ENCODE results near the gene WNT3.

Gene WNT3

DNA sequence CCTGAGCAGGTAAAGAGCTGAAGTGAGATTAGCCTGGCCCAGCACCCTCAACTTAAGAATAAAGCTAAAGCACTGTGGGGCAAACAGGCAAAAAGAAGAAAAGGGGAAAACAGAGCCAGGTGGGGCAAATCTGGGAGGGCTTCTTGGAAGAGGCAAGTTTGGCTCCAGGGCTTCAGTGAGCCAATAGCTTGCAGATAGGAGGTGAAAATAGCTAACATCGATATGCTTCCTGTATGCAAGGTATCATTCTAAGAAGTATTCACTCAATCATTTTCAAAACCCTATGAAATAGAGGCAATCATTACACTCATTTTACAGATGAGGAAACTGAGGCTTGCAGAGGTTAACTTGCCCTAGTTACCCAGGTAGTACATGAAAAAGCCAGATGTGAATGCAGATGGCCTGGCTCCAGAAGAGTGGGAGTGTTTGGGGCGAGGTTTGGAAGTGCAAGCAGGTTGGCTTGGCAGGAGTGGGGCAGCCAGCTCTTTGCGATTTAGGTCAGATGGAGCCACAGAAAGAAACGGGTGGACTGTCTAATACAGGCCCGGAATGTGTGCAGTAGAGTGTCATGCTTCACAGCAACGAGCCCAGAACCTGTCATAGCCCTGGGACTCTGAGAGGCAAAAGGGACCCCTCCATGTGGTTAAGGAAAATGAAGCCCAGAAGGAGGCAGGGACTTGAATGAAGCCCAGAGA is 5.7 kb downstream of the WNT3 start:
- H3K27ac ChIP-seq (ENCODE audit: low read depth, low read length): no peak overlapping the region
- H3K27me3 ChIP-seq (ENCODE audit: control insufficient read depth, insufficient read depth, low read length): peaks cover 23% of the 10 kb centered on the region
- H3K4me3 ChIP-seq (ENCODE audit: low read depth, low read length): no peak overlapping the region
- no peaks in the 10 kb centered on the region for H3K9me3 ChIP-seq (ENCODE audit: control insufficient read depth, insufficient read depth, low read depth, low read length)
- peaks cover 3% of the 10 kb centered on the region; the same call in 1 of the 2 replicates for H3K36me3 ChIP-seq (ENCODE audit: control insufficient read depth, insufficient read depth, low read length)
- peaks cover 78% of the 10 kb centered on the region for H3K4me1 ChIP-seq (ENCODE audit: control insufficient read depth, insufficient read depth, low read length)
- no peak overlapping the region for H3K9ac ChIP-seq (ENCODE audit: low read length)

DNA sequence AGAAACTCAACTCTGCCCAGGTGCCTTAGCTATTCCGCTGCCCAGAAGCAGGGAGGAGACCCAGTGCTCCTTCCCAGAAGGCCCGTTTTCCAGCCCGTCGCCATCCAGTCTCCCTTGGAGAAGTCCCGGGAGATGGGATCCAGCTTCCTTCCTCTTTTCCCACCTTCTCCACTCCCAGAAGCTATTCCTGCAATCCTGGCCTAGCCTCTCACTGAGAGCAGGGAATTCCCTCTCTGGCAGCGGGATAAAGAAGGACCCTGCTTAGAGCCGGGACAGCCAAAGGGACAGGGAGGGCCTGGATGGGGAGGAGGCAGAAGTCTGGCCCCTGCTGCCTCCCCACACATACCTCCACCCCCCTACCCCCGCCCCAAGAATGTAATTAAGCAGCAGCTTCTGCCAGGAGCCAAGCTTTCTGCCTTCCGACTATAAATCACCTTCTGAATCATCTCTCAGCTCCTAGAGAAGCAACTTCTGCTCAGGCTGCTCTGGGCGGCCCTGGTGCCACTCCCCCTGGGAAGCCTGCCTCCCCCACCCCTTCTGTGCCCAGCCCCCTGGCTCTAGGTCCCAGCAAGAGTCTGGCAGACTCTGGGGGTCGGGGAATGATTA is 6.4 kb downstream of the WNT3 start:
- Histone ChIP-seq H3K4me3 (ENCODE audit: low read depth, low read length) (no peak overlapping the region), H3K9me3 (ENCODE audit: control insufficient read depth, insufficient read depth, low read depth, low read length) (no peaks in the 10 kb centered on the region), H3K9ac (ENCODE audit: low read length) (no peak overlapping the region), H3K36me3 (ENCODE audit: control insufficient read depth, insufficient read depth, low read length) (peaks cover 3% of the 10 kb centered on the region; the same call in 1 of the 2 replicates), H3K4me1 (ENCODE audit: control insufficient read depth, insufficient read depth, low read length) (peaks cover 76% of the 10 kb centered on the region), H3K27ac (ENCODE audit: low read depth, low read length) (no peak overlapping the region), H3K27me3 (ENCODE audit: control insufficient read depth, insufficient read depth, low read length) (peaks cover 16% of the 10 kb centered on the region; the same call in 1 of the 2 replicates)

DNA sequence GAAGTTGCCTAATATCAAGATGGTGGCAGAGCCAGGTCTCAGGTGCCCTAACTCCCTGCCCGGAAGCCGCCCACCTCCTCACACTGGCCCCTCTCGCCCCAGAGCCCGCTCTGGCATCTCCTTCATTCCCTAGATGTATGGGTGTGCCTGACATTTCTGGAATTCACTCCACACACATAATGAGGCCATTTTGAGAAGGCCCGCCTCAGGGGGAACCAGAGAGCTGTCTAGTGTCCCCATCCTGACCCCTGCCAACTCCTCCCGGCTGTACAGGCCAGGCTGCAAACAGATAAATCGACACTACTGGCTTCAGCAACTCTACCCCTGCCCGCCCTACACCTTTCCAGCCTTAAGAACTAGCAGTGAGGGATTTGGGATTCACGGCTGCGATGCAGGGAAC is 7.7 kb downstream of the WNT3 start:
- Histone ChIP-seq H3K9me3 (ENCODE audit: control insufficient read depth, insufficient read depth, low read depth, low read length) (no peaks in the 10 kb centered on the region), H3K27ac (ENCODE audit: low read depth, low read length) (no peak overlapping the region), H3K36me3 (ENCODE audit: control insufficient read depth, insufficient read depth, low read length) (peaks cover 14% of the 10 kb centered on the region; the same call in 1 of the 2 replicates), H3K27me3 (ENCODE audit: control insufficient read depth, insufficient read depth, low read length) (peaks cover 4% of the 10 kb centered on the region; the same call in 1 of the 2 replicates), H3K4me1 (ENCODE audit: control insufficient read depth, insufficient read depth, low read length) (peaks cover 63% of the 10 kb centered on the region), H3K4me3 (ENCODE audit: low read depth, low read length) (no peak overlapping the region), H3K9ac (ENCODE audit: low read length) (no peak overlapping the region)

GRCh38 chr17:46809110-46809571 is 9.4 kb downstream of the WNT3 start:
- Histone ChIP-seq H3K4me3 (ENCODE audit: low read depth, low read length) (no peak overlapping the region), H3K4me1 (ENCODE audit: control insufficient read depth, insufficient read depth, low read length) (peaks cover 46% of the 10 kb centered on the region), H3K27ac (ENCODE audit: low read depth, low read length) (no peak overlapping the region), H3K9me3 (ENCODE audit: control insufficient read depth, insufficient read depth, low read depth, low read length) (no peaks in the 10 kb centered on the region), H3K27me3 (ENCODE audit: control insufficient read depth, insufficient read depth, low read length) (no peaks in the 10 kb centered on the region), H3K9ac (ENCODE audit: low read length) (no peak overlapping the region), H3K36me3 (ENCODE audit: control insufficient read depth, insufficient read depth, low read length) (peaks cover 18% of the 10 kb centered on the region; the same call in 1 of the 2 replicates)

- Histone ChIP-seq H3K36me3 (ENCODE audit: control insufficient read depth, insufficient read depth, low read length) (peaks cover 21% of the 10 kb centered on the region; the same call in 1 of the 2 replicates), H3K9me3 (ENCODE audit: control insufficient read depth, insufficient read depth, low read depth, low read length) (no peaks in the 10 kb centered on the region), H3K27ac (ENCODE audit: low read depth, low read length) (no peak overlapping the region), H3K4me1 (ENCODE audit: control insufficient read depth, insufficient read depth, low read length) (peaks cover 15% of the 10 kb centered on the region), H3K9ac (ENCODE audit: low read length) (no peak overlapping the region), H3K27me3 (ENCODE audit: control insufficient read depth, insufficient read depth, low read length) (no peaks in the 10 kb centered on the region), H3K4me3 (ENCODE audit: low read depth, low read length) (no peak overlapping the region)
Measured at GRCh38 chr17:46805771-46806170, 12.7 kb downstream of the WNT3 start.

DNA sequence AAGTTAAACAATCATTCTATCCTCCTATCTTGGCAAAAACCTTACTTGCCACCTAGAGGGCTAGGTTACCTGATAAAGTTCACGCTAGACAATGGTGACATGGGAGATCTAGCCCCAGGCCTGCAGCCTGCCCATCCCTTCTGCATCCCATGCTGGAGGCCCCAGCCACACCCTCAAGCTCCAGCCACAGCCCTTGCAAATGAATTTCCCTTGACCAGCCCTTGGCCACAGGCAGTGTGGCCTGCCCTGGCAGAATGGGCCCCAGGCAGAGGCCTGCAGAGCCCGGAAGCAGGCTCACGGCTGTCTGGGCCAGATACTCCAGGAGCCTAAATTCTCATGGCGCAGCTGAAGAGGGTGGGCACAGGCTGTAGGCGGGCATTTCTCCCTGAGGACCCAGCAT is 14.9 kb downstream of the WNT3 start:
- H3K9ac ChIP-seq (ENCODE audit: low read length): no peak overlapping the region
- no peak overlapping the region for H3K4me3 ChIP-seq (ENCODE audit: low read depth, low read length)
- H3K27me3 ChIP-seq (ENCODE audit: control insufficient read depth, insufficient read depth, low read length): no peaks in the 10 kb centered on the region
- H3K9me3 ChIP-seq (ENCODE audit: control insufficient read depth, insufficient read depth, low read depth, low read length): no peaks in the 10 kb centered on the region
- no peaks in the 10 kb centered on the region; the same call in 1 of the 2 replicates for H3K4me1 ChIP-seq (ENCODE audit: control insufficient read depth, insufficient read depth, low read length)
- H3K36me3 ChIP-seq (ENCODE audit: control insufficient read depth, insufficient read depth, low read length): peaks cover 27% of the 10 kb centered on the region; the same call in 1 of the 2 replicates
- no peak overlapping the region for H3K27ac ChIP-seq (ENCODE audit: low read depth, low read length)

DNA sequence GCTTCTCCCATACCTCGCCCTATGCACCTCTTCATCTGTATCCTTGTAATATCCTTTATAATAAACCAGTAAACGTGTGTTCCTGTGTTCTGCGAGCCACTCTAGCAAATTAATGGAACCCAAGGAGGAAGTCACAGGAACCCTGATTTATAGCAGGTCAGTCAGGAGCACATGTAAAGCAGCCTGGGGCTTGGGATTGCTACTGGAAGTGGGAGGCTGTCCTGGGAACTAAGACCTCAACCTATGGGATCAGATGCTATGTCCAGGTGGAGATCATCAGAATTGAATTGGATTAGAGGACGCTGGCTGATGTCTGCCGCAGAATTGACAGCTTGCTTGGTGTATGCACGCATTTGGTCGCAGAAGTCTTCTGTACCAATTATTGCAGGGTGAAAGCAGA is 15.7 kb downstream of the WNT3 start:
- Histone ChIP-seq H3K36me3 (ENCODE audit: control insufficient read depth, insufficient read depth, low read length) (peaks cover 27% of the 10 kb centered on the region; the same call in 1 of the 2 replicates), H3K9me3 (ENCODE audit: control insufficient read depth, insufficient read depth, low read depth, low read length) (no peaks in the 10 kb centered on the region), H3K27me3 (ENCODE audit: control insufficient read depth, insufficient read depth, low read length) (no peaks in the 10 kb centered on the region), H3K9ac (ENCODE audit: low read length) (no peak overlapping the region), H3K27ac (ENCODE audit: low read depth, low read length) (no peak overlapping the region), H3K4me1 (ENCODE audit: control insufficient read depth, insufficient read depth, low read length) (no peaks in the 10 kb centered on the region), H3K4me3 (ENCODE audit: low read depth, low read length) (no peak overlapping the region)

GRCh38 chr17:46800573-46800972 is 17.9 kb downstream of the WNT3 start:
- Histone ChIP-seq H3K36me3 (ENCODE audit: control insufficient read depth, insufficient read depth, low read length) (peaks cover 13% of the 10 kb centered on the region; the same call in 1 of the 2 replicates), H3K27ac (ENCODE audit: low read depth, low read length) (no peak overlapping the region), H3K9me3 (ENCODE audit: control insufficient read depth, insufficient read depth, low read depth, low read length) (no peaks in the 10 kb centered on the region), H3K9ac (ENCODE audit: low read length) (no peak overlapping the region), H3K4me1 (ENCODE audit: control insufficient read depth, insufficient read depth, low read length) (peaks cover 13% of the 10 kb centered on the region), H3K4me3 (ENCODE audit: low read depth, low read length) (no peak overlapping the region), H3K27me3 (ENCODE audit: control insufficient read depth, insufficient read depth, low read length) (no peaks in the 10 kb centered on the region)

DNA sequence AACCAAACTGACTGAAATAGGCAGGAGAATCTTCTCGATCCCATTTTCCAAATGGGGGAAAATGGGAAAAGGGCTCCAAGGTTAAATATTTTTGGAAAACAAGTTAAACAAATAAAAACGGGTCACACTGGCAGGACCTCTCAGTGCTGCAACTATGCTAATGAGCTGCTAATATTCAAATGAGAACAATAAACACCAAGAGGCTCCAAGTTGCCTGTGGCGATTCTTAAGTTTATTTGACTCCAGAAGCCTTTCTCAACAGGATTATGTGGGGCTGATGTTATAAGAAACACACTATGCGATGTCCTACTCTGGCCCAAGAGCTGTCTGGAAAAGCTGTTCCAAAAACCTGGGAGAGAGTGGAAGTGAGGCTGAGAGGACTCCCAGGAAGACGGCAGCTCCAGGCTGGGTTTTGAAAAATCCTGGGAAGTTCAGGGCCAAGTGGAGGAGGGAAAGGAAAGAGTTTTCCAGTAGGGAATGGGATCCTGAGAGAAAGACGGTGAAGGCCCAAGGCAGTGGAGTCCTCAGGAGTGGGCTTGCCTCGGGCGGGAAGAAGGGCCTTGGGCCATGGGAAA is 21.4 kb downstream of the WNT3 start:
- no peak overlapping the region for H3K4me3 ChIP-seq (ENCODE audit: low read depth, low read length)
- H3K27ac ChIP-seq (ENCODE audit: low read depth, low read length): no peak overlapping the region
- peaks cover 13% of the 10 kb centered on the region for H3K4me1 ChIP-seq (ENCODE audit: control insufficient read depth, insufficient read depth, low read length)
- no peaks in the 10 kb centered on the region for H3K27me3 ChIP-seq (ENCODE audit: control insufficient read depth, insufficient read depth, low read length)
- H3K9ac ChIP-seq (ENCODE audit: low read length): no peak overlapping the region
- H3K36me3 ChIP-seq (ENCODE audit: control insufficient read depth, insufficient read depth, low read length): peaks cover 8% of the 10 kb centered on the region; the same call in 1 of the 2 replicates
- no peaks in the 10 kb centered on the region for H3K9me3 ChIP-seq (ENCODE audit: control insufficient read depth, insufficient read depth, low read depth, low read length)

DNA sequence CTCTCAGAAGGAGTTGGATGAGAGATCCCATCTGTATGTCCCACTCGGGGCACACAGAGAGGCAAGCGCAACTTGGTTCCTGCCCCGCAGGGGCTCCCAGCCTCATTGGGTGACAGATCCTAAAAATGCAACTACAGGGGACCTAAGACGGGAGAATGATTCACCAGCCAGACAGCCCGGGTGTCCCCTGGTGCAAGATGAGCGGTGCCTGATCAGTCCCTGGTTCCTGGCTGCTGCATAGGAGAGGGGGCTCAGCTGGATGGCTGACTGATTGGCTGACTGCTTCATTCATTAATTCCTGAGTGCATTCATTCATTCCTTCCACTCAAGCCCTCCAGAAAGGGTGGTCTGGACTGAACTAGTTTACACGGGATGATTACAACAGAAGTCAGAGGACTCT is 22.0 kb downstream of the WNT3 start:
- no peak overlapping the region for H3K4me3 ChIP-seq (ENCODE audit: low read depth, low read length)
- H3K9ac ChIP-seq (ENCODE audit: low read length): no peak overlapping the region
- no peaks in the 10 kb centered on the region for H3K9me3 ChIP-seq (ENCODE audit: control insufficient read depth, insufficient read depth, low read depth, low read length)
- H3K27me3 ChIP-seq (ENCODE audit: control insufficient read depth, insufficient read depth, low read length): no peaks in the 10 kb centered on the region
- H3K36me3 ChIP-seq (ENCODE audit: control insufficient read depth, insufficient read depth, low read length): peaks cover 8% of the 10 kb centered on the region; the same call in 1 of the 2 replicates
- peaks cover 13% of the 10 kb centered on the region for H3K4me1 ChIP-seq (ENCODE audit: control insufficient read depth, insufficient read depth, low read length)
- no peak overlapping the region for H3K27ac ChIP-seq (ENCODE audit: low read depth, low read length)

GRCh38 chr17:46796084-46796483 is 22.4 kb downstream of the WNT3 start:
- Histone ChIP-seq H3K4me3 (ENCODE audit: low read depth, low read length) (no peak overlapping the region), H3K4me1 (ENCODE audit: control insufficient read depth, insufficient read depth, low read length) (peaks cover 13% of the 10 kb centered on the region), H3K27me3 (ENCODE audit: control insufficient read depth, insufficient read depth, low read length) (no peaks in the 10 kb centered on the region), H3K9ac (ENCODE audit: low read length) (no peak overlapping the region), H3K27ac (ENCODE audit: low read depth, low read length) (no peak overlapping the region), H3K9me3 (ENCODE audit: control insufficient read depth, insufficient read depth, low read depth, low read length) (no peaks in the 10 kb centered on the region), H3K36me3 (ENCODE audit: control insufficient read depth, insufficient read depth, low read length) (peaks cover 8% of the 10 kb centered on the region; the same call in 1 of the 2 replicates)
